Superior temporal gyrus (tissue), 1 donor: ENCODE results near the gene SPATA31E1.
A peak's percentile ranks its signal among the peaks of the same experiment; 100 is the strongest.
"Not testable (repeated sequence)": the region's sequence is repeated elsewhere in the genome, so short reads cannot be mapped to it uniquely, and the experiment has no call there.

ENCODE experiments used
- DNase-seq: peaks from one replicate; pipeline ENCODE4 v3.0.0-alpha.2; 2016; ENCODE audit errors: extremely low spot score

SPATA31E1 gene

DNA sequence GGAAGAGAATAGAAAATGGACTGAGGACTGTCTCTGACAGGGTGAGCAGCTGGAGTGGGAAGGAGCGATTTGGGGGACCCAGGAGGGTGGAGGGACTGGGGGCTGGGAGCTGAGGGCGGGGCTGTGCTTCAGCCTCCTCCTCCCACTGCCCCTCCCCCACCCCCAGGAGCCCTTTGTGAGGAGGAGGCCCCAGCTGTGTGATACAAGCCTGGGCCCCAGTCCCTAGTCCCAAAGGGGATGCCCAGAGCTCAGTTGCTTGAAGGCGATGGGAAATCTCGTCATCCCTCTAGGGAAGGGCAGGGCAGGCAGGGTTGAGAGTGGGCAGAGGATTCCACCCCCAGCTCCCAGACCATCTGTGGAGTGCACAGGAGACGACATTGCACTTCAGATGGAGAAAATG is at the start of gene SPATA31E1:
Gene SPATA31E1 (plus strand): TSS at position 251 of the 400 bp plus-strand sequence. CDS start 15 bp downstream, at position 266.
- no peak for DNase-seq

DNA sequence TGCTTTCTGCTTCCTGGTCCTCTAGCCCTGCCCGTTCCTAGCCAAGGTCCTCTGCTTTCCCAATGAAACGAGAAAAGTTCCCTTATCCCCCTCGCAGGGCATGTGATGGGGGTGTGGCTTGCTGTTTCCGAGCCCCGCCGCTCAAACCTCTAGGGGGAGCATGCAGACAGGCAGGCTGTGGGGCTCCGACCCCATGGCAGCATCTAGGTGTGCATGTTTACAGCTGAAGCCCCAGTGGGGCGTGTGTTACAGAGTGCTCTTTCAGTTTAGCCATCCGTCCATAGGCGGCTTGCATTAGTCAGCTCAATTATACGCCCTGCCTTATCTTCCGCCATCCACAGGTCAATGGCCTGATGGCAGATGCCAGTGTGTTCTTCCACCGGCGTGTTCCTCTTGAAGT is 48.3 kb upstream of the SPATA31E1 start:
- DNase-seq, result no peak

DNA sequence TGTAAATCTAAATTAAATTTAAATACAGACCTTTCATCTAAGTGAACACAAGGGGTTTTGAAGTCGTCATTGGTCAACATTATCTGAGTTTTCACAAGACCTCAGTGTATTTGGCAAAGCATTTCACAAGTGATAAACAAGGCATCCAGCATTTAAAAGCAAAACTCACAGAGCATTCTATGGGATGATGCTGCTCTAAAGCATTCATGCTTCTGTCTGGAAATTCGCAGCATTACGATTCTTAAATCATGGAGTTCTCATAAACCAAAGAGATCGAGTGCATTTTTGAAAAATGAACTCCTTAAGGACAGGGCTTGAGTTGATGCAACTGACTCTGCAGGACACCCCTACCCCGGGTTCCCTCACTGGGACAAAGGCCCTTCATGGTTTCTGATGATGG is 46.1 kb upstream of the SPATA31E1 start:
- DNase-seq, result no peak

DNA sequence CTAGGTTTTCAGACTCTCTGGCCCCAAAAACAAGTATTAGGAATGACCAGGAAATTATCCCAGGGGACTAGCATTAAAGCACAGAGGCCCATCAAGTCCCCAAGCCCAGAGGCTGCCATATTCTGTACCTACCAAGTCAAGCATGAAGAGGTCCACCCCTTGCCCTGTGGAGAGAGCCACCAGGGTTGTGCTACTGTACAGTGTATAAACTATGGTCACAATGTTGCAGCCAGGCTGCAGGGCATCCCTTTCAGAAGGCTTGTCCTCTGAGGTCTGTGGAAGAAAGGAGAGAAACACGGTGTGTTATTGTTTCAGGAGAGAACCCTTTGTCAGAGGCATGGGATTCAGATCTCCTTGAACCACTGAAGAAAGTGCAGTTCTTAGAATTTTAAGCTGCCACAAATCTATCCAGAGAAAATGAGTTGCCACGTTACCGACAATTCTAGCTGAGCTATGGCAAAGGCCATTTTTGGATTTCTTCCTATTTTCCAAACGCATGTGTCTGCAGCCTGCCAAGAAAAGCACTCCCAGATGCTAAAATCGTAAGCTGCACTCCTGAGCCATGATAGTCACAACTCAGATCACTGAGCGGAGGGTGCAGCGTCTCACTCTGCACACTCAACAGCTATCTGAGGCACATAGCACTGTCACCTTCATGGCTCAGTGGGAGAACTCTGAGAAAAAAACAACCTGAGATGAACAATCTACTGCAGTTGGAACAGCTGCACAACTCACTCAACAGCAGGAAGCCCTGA is 45.5 kb upstream of the SPATA31E1 start:
- DNase-seq, result peak; percentile 68

DNA sequence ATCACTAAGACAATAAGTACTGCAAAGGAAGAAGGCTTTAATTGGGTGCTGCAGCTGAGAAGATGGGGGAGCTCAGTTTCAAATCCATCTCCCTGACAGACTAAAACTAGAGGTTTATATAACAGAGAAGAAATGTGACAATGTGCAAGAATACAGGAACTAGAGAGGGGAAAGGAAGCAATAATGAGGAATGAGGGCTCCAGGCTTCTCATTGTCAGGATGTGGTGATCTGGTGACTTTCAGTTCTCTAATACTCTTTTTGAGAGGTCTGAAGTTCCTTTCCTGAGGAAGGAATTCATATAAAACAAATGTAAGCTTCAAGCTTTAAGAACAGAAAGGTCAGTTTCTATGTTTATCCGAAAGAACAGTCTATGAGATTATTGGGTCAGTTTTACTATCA is 42.5 kb upstream of the SPATA31E1 start:
- DNase-seq, result no peak

DNA sequence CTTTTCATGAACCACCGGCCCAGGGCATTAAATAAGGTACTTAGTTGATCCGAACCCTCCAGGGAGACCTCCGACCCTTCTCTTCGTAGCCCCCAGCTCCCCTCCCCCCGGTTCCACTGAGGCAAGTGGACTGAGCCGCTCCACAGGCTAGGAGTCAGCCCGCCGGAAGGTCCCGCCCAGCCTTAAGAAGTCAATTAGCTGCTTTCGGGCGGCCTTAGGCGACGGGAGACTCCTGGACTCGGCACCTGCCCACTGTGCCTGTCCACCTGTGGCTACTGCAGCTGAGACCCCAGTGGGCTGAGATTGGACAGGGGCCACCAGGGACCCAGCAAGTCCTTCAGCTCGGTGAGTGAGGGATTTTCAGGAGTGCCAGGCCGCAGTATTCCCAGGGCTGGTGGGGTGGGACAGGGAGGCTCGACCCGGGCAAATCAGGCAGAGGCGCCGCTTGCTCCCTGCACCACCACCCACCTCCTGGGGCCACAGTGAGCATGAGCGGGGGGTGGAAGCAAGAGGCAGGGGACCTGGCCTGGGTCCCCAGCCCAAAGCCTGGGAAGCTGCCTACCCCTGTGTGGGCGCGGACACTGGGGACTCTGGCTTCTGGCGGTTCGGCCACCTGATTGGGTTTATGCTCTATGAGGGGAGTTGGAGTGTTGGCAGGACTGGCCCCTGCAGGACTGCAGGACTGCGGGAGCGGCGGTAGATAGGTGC is 39.6 kb upstream of the SPATA31E1 start:
- DNase-seq, result no peak

DNA sequence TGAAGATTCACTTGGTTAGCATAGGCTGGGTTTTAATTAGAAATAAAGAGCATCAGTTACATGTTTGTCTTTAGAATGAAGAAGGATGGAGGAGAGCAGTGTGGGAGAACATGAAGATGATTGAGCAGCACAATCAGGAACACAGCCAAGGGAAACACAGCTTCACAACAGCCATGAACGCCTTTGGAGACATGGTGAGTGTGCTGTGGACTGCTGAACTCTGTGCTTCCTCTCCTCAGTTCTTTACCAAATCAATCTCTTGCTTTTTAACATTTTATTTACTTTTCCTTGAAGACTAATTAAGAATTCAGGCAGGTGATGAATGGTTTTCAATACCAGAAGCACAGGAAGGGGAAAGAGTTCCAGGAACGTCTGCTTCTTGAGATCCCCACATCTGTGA is 38.2 kb upstream of the SPATA31E1 start:
- DNase-seq, result no peak

DNA sequence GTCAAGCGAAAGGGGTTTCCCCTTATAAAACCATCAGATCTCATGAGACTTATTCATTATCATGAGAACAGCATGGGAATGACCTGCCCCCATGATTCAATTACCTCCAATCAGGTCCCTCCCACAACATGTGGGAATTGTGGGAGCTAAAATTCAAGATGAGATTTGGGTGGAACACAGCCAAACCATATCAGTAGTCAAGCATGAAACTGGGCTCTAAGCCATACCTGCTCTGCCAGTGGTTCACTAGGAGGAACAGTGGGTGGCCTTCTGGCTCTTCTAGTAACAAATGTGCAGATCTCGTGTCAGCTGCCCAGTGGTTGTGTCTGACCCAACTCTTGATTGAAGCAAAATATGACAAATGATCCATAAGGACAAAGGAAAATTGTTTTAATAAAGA is 34.9 kb upstream of the SPATA31E1 start:
- DNase-seq, result not testable (repeated sequence)

DNA sequence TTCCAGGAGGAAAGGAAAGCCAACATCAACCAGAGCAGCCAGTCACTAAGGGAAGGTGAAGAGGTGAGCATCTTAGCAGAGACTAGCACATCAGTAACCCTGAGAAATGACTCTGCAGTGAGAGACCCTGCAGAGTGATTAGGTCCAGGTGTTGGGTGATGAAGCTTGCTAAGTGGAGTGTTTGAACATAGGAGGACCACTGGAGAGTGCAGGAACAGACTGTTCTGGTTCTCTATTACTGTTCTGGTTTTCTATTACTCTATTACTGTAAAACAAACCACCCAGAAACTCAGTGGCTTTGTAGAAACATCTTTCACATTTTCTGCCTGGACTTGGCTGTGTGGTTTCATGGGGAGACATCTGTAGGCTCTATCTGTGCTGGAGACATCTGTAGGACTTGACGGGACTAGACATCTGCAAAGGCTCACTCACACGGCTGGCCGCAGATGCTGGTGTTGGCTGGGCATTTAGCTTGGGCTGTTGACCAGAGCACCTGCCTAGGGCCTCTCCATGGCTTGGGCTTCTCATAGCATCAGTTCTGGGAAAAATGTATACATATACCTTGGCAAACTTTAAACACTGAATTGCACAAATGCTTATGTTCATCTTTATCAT is 33.4 kb upstream of the SPATA31E1 start:
- DNase-seq, result no peak

DNA sequence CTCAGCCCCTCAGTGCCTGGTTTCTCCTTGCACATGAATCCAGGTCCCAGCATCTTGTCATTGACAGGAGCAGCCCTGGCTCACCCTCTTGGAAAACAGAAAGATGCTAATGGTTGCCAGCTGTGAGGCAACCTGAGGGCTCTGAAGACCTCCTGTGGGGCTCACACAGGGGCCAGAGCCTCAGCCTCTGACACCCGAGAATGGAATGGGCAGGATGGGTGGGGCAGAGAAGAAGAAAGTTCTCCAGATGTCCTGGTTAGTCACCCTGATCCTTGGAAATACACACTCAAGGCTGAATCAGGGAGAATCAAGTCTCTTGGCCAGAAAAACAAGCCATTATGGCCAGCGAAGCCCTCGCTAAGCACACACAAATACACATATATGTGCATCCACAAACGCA is 32.3 kb upstream of the SPATA31E1 start:
- DNase-seq, result no peak

DNA sequence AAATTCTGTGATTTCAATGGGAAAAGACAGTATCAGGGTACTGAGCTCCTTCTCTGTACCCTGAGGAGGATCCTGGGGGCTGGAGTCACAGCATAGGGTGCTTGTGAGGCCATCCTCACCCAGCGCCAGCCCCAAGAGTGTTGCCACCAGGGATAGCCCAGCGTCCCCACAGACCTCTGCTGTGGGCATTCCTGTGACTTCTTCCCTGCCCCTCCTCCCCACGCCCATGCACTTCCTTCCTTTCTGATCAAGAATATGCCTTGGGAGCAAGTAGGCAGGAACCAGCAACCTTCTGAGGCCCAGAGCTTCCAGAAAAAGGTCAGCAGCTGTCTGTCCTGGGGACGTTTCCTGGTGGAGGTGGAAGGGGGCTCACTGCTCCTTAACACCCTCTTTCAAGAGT is 31.5 kb upstream of the SPATA31E1 start:
- not testable (repeated sequence) for DNase-seq

DNA sequence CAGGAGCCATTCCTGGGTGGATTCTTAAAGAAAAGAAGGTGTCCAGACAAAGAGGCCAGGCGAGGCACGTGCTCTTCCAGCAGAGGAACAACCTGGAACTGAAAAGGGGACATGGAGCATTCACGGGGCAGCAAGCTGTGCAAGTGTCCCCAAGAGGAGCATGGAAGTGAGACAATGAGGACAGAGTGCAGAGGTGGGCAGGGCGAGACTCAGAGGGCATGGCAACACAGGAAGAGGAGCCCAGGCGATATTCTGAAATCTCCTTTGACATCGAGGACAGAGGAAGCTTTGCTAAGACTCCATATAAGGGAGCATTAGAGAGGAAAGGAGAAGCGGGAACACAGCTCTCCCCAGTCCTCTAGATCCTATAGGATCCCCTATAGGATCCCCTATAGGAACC is 29.4 kb upstream of the SPATA31E1 start:
- no peak for DNase-seq

DNA sequence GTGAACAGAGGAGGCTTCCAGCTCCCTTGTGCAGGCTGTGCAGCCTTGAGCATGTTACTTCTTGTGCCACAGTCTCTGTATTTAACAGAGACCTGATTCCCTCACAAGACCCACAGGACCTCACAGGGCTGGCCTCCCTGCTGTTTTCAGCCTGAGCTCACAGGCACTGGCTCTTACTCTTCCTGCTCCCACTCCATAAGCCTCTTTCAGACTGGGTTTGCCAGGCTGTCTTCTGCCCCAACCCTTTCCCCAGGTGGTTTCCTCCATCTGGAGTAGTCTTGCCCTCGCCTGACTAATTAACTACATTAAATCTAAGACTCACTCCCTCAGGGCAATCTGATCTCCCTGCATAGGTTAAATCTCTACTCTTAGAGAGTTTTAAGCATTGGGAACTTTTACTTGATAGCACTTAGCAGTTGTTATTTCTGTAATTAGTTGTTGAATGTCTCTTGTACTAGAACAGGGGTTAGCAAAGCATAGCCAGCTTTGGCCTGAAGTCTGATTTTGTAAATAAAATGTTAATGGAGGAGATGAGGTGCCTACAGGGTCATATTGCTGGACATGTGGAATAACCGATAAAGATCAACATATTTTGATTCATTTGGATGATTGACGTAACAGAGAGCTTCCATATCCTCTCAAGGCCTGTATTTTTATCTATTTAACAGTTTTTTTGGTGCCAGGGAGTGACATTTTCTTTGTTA is 28.6 kb upstream of the SPATA31E1 start:
- DNase-seq, result no peak

DNA sequence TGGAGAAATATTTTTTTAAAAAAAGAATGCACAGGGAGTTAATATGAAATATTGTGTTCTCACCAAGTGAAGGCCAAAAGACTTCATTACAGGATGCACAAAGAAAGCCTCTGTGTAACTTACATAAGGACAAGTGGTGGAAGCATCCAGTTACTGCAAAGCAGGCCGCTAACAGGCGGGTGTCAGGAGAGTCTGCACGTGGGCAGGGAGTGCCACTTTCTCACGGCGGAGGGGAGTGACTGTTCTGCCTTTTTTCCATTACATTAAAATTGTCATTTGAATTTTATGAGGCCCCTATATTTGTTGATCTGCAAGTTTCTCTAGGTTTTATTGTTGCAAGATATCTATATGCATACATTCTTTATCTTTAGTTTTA is 28.1 kb upstream of the SPATA31E1 start:
- DNase-seq, result peak; percentile 41

DNA sequence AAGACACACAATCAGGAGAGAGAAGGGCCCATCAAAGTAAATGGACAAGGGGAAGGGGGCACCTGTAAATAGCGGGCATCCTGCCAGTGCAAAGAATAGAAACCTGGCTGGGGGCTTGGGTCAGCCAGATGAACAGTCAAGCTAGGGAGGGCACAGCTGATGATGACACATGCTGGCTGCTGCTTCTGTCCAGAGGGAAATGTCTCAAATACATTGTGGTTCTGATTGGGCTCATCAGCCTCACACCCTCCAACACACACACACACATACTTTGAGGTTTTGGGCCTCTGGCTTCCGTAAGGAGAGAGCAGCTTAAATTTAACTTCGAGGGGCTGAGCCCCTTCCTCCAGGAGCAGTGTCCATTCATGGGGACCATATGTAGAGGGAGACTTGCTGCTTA is 27.6 kb upstream of the SPATA31E1 start:
- no peak for DNase-seq

DNA sequence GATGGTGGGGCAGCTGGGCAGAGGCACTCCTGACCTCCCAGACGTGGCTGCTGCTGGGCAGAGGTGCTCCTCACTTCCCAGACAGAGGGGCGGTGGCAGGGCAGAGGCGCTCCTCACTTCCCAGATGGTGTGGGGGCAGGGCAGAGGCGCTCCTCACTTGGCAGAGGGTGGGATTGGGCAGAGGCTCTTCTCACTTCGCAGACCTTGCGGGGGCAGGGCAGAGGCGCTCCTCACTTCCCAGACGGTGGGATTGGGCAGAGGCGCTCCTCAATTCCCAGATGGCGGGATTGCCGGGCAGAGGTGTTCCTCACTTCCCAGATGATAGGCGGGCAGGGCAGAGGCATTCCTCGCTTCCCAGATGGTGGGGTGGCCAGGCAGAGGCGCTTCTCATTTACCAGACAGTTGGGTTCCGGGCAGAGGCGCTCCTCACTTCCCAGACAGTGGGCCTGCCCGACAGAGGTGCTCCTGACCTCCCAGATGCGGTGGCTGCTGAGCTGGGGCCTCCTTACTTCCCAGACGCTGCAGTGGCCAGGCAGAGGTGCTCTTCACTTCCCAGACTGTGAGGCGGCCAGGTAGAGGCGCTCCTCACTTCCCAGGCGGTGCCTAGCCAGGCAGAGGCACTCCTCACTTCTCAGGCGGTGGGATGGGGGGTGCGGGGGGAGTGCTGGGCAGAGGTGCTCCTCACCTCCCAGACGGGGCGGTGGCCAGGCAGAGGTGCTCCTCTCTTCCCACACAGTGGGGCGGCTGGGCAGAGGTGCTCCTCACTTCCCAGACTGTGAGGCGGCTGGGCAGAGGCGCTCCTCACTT is 25.3 kb upstream of the SPATA31E1 start:
- DNase-seq, result no peak

DNA sequence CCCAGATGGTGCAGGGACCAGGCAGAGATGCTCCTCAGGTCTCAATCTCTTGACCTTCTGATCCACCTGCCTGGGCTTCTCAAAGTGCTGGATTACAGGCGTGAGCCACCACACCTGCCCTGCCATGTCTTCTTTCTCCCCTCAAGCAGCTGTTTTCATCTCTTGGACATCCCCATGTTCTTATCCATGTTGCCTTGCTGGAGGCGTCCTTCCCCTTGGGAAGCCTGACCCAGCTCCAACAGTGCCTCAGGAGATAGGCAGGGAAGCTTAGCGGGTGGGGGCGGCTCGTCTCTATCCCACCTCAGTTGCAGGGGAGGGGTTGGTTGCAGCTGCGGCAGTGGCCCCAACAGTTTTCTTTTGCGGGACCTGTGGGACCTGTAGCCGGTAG is 24.7 kb upstream of the SPATA31E1 start:
- DNase-seq, result no peak

DNA sequence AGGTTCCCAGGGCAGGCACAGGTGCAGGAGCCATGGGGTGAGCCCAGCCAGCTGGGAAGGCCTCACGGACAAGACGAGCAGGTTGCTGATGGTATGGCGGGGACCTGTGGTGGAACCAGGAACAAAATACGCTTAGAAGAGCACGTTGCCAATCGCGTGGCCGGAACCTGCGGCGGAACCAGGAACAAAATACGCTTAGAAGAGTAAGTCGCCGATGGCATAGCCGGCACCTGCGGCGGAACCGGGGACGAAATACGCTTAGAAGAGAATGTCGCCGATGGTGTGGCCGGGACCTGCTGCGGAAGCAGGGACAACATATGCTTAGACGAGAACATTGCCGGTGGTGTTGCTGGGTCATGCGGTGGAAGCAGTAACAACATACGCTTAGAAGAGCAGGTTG is 23.5 kb upstream of the SPATA31E1 start:
- DNase-seq, result no peak

DNA sequence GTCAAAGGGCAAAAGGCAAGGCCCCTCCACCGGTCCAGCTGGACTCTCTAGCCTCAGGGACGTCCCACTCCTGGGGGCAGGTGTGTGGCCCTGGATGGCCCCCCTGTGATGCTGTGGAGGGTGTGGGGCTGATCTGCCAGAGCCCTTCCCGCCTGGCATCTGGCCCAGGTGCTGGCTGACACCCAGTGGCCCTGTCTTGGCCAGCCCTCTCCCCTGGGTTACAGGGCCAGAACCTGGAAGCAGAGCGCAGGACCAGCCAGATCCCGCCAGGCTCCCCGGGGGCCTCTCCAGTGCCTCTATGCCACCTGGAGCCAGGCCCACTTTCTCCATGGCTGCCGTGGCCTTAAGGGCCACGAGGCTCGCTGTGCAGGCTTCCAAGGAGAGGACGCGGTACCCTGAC is 22.9 kb upstream of the SPATA31E1 start:
- DNase-seq, result no peak

DNA sequence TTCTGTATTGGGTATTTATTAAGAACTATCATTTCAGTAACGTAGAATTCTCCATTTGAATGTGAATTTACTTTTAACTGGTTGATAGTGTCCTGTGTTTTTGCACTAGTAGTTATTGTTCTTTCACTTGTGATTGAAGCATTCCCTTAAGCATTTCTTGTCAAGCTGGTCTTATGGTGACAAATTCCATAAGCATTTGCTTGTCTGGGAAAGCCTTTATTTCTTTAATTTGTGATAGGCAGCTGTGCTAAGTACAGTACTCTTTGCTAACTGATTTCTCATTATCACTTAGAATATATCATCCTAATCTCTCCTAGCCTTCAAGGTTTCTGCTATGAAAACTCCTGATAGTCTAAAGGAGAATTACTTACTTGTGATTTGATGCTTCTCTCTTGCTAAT is 21.3 kb upstream of the SPATA31E1 start:
- DNase-seq, result no peak

DNA sequence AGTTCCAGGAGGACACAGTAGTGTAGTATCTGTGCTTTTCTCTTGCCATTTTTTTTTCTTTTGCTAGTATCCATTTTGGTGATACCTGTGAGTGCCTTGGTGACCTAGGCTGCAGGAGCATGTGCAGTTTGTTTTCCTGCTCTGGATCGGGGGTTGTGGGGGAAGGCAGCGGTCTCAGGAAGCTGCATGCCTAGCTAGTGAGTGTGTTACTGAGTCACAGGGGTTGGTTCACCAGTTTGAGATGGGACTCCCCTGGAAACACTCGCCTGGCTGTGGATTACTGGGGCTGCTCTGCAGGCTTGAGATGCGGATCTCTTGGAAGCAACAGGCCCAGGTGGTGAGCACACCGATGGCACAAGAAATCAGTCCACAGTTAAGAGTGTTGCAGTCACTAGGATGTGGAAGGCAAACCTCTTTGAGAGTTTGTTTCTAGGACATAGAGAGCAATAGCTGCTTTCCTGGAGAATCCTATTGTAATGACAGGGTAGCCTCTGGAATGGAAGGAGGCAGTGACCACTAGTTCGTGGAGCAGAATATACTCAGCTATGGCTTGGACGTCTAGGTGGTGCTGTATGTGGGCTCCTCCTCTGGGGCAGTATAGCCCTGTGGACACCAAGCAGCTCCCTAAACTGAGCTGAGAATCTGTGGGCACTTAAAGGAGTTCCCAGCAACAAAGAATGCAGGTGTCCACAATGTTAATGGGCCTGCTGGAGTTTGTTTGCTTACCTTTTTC is 20.0 kb upstream of the SPATA31E1 start:
- no peak for DNase-seq
